ENCODE measurements around the gene PXK. TPM values are rescaled to one million over a fixed set of nuclear protein-coding genes. Genes with fewer than 3 reads are reported as not detected.

The PXK gene
- total RNA-seq, 1 donor from 2014 or later = 29.8 TPM

GRCh38 chr3:58291671-58292338 is 40.9 kb upstream of the PXK start:
- peaks cover 18% of the 10 kb centered on the region for H3K36me3 ChIP-seq
- H3K4me1 ChIP-seq = no peaks in the 10 kb centered on the region
- no peak overlapping the region for H3K27ac ChIP-seq
- intact Hi-C loops (cut with DNase I) = no loop called here
- no peaks in the 10 kb centered on the region for H3K27me3 ChIP-seq
- H3K9me3 ChIP-seq = no peaks in the 10 kb centered on the region
- TF ChIP-seq CTCF (IDR thresholded peaks at IDR 0.05) = no peak
- H3K4me3 ChIP-seq = no peak overlapping the region
- DNase-seq = no peak
- no peak for ATAC-seq

- peak; percentile 27 for ATAC-seq
- Histone ChIP-seq H3K4me1 (no peaks in the 10 kb centered on the region), H3K27ac (no peak overlapping the region), H3K4me3 (no peak overlapping the region), H3K36me3 (peaks cover 12% of the 10 kb centered on the region), H3K9me3 (no peaks in the 10 kb centered on the region), H3K27me3 (no peaks in the 10 kb centered on the region)
- intact Hi-C loops (cut with DNase I) = no loop called here
- TF ChIP-seq CTCF (IDR thresholded peaks at IDR 0.05) = no peak
- no peak for DNase-seq
Observed at GRCh38 chr3:58292866-58293265, 39.8 kb upstream of the PXK start.

DNA sequence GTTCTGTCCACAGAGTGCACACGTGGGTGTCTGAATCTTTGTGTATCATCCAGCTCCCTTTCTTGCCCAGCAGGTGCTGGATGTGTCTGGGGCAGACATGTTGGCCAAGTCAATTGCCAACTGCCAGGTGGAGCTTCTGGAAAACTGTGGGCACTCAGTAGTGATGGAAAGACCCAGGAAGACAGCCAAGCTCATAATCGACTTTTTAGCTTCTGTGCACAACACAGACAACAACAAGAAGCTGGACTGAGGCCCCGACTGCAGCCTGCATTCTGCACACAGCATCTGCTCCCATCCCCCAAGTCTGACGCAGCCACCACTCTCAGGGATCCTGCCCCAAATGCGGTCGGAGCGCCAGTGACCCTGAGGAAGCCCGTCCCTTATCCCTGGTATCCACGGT is 39.2 kb upstream of the PXK start:
- Histone ChIP-seq H3K36me3 (peaks cover 6% of the 10 kb centered on the region), H3K4me3 (no peak overlapping the region), H3K4me1 (no peaks in the 10 kb centered on the region), H3K27ac (no peak overlapping the region), H3K9me3 (no peaks in the 10 kb centered on the region), H3K27me3 (no peaks in the 10 kb centered on the region)
- no peak for ATAC-seq
- TF ChIP-seq CTCF (IDR thresholded peaks at IDR 0.05) = no peak
- intact Hi-C loops (cut with DNase I) = no loop called here
- DNase-seq = no peak

- Histone ChIP-seq H3K27me3 (no peaks in the 10 kb centered on the region), H3K9me3 (no peaks in the 10 kb centered on the region), H3K4me3 (no peak overlapping the region), H3K36me3 (no peaks in the 10 kb centered on the region), H3K27ac (no peak overlapping the region), H3K4me1 (peaks cover 4% of the 10 kb centered on the region)
- no peak for TF ChIP-seq CTCF (IDR thresholded peaks at IDR 0.05)
- intact Hi-C loops (cut with DNase I) = no loop called here
- DNase-seq (no peak), ATAC-seq (no peak)
Observed at GRCh38 chr3:58296269-58296668, 36.4 kb upstream of the PXK start.

DNA sequence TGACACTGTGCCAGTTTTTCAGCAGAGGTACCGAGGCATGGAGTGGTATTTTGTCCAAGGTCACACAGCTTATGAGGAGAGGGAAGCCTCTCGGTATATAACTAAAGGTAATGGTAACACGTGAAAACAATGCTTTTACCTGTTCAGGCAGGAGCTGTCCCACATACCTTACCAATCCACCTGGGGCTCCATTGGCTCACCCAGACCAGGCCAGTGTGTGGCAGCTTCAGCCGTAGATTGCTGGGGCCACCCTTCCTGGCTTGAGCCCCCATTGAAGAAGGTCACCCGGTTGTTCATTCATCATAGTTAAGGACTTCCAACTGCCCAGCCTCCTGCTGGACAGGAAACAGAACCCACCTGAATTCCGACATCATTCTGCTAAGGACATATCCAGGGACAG is 35.8 kb upstream of the PXK start:
- Histone ChIP-seq H3K36me3 (no peaks in the 10 kb centered on the region), H3K4me3 (no peak overlapping the region), H3K27ac (no peak overlapping the region), H3K27me3 (no peaks in the 10 kb centered on the region), H3K9me3 (no peaks in the 10 kb centered on the region), H3K4me1 (peaks cover 4% of the 10 kb centered on the region)
- ATAC-seq (no peak), DNase-seq (no peak)
- TF ChIP-seq CTCF (IDR thresholded peaks at IDR 0.05) = no peak
- intact Hi-C loops (cut with DNase I) = no loop called here

- ATAC-seq (no peak), DNase-seq (no peak)
- Histone ChIP-seq H3K9me3 (no peaks in the 10 kb centered on the region), H3K4me3 (no peak overlapping the region), H3K36me3 (no peaks in the 10 kb centered on the region), H3K27me3 (no peaks in the 10 kb centered on the region), H3K4me1 (peaks cover 4% of the 10 kb centered on the region), H3K27ac (no peak overlapping the region)
- intact Hi-C loops (cut with DNase I) = no loop called here
- TF ChIP-seq CTCF (IDR thresholded peaks at IDR 0.05) = no peak
Observed at GRCh38 chr3:58298190-58298589, 34.5 kb upstream of the PXK start.

Data from upper lobe of right lung (tissue), 1 donor.